OCI-LY1 (cell line): Measurements from ENCODE around the gene PHACTR4.
A peak's percentile ranks its signal among the peaks of the same experiment; 100 is the strongest.

ENCODE experiments used
- H2AFZ ChIP-seq: fragments of 200-600 bp; sonication (generic), shearing (Covaris generic); 2 replicates; pipeline ENCODE4 v1.6.0; 2014; ENCODE audit warnings: antibody characterized with exemption, mild to moderate bottlenecking, low read length
- H3F3A ChIP-seq: fragments of 200-600 bp; sonication (generic), shearing (Covaris generic); 2 replicates; pipeline ENCODE4 v1.6.0; 2014; ENCODE audit warnings: mild to moderate bottlenecking, antibody characterized with exemption, low read length, moderate library complexity; ENCODE audit not compliant: insufficient read depth
- H3K27ac ChIP-seq: fragments of 200-600 bp; sonication (generic); 2 replicates; pipeline ENCODE4 v1.5.1; 2014; ENCODE audit warnings: low read length, mixed run types, mild to moderate bottlenecking, low read depth; ENCODE audit not compliant: poor library complexity, severe bottlenecking
- H3K27me3 ChIP-seq: fragments of 200-600 bp; sonication (generic); 2 replicates; pipeline ENCODE4 v1.6.0; 2014; ENCODE audit warnings: antibody characterized with exemption, mild to moderate bottlenecking, low read length, moderate library complexity; ENCODE audit not compliant: insufficient read depth
- H3K36me3 ChIP-seq: fragments of 200-600 bp; sonication (generic); 2 replicates; pipeline ENCODE4 v1.6.1; 2014; ENCODE audit warnings: mild to moderate bottlenecking, antibody characterized with exemption, low read length, moderate library complexity, mixed read lengths; ENCODE audit not compliant: insufficient read depth
- H3K4me1 ChIP-seq: fragments of 200-600 bp; sonication (generic); 2 replicates; pipeline ENCODE4 v1.5.1; 2014; ENCODE audit warnings: mild to moderate bottlenecking, low read length, moderate library complexity; ENCODE audit not compliant: insufficient read depth, severe bottlenecking
- H3K4me2 ChIP-seq: fragments of 200-600 bp; sonication (generic), shearing (Covaris generic); 2 replicates; pipeline ENCODE4 v1.6.1; 2014; ENCODE audit warnings: low read length
- H3K4me3 ChIP-seq: fragments of 200-600 bp; sonication (generic); 2 replicates; pipeline ENCODE4 v1.5.1; 2014; ENCODE audit warnings: low read length, low read depth, mild to moderate bottlenecking, mixed read lengths; ENCODE audit not compliant: poor library complexity, severe bottlenecking
- H3K79me2 ChIP-seq: fragments of 200-600 bp; shearing (Covaris generic); 2 replicates; pipeline ENCODE4 v1.6.1; 2016; ENCODE audit warnings: mixed run types, low read length, mixed read lengths; ENCODE audit not compliant: insufficient read depth
- H3K9ac ChIP-seq: fragments of 200-600 bp; sonication (generic), shearing (Covaris generic); 2 replicates; pipeline ENCODE4 v1.6.1; 2014; ENCODE audit warnings: mild to moderate bottlenecking, low read length, mixed read lengths
- H3K9me2 ChIP-seq: fragments of 200-600 bp; sonication (generic), shearing (Covaris generic); 2 replicates; pipeline ENCODE4 v1.6.1; 2014; ENCODE audit warnings: low read depth, mild to moderate bottlenecking, low read length, mixed read lengths
- H3K9me3 ChIP-seq: fragments of 200-600 bp; shearing (Covaris generic); 2 replicates; pipeline ENCODE4 v1.6.1; 2014; ENCODE audit warnings: low read length, mixed read lengths
- H4K20me1 ChIP-seq: fragments of 200-600 bp; sonication (generic), shearing (Covaris generic); 2 replicates; pipeline ENCODE4 v1.6.0; 2016; ENCODE audit warnings: mild to moderate bottlenecking, low read length; ENCODE audit not compliant: insufficient read depth
- CTCF ChIP-seq: fragments of 200-600 bp; sonication (generic), shearing (Covaris generic); IDR thresholded peaks from 2 replicates; pipeline ENCODE4 v1.5.1; 2017; ENCODE audit warnings: mild to moderate bottlenecking, antibody characterized with exemption, low read length, moderate library complexity, mixed read lengths
- EZH2 ChIP-seq: fragments of 200-600 bp; sonication (generic), shearing (Covaris generic); IDR thresholded peaks from 2 replicates; pipeline ENCODE4 v1.8.0; 2017; ENCODE audit warnings: borderline replicate concordance, mixed run types, mild to moderate bottlenecking, antibody characterized with exemption, low read length, moderate library complexity, mixed read lengths

Gene PHACTR4

GRCh38 chr1:28428990-28429520, 59.5 kb downstream of the PHACTR4 start:
- Histone ChIP-seq H3K27ac (no peak overlapping the region), H3F3A (no peaks in the 10 kb centered on the region), H2AFZ (no peak overlapping the region), H3K9ac (no peak overlapping the region), H3K9me3 (no peaks in the 10 kb centered on the region), H3K4me2 (no peak overlapping the region), H3K36me3 (no peaks in the 10 kb centered on the region), H4K20me1 (no peaks in the 10 kb centered on the region), H3K27me3 (no peaks in the 10 kb centered on the region), H3K79me2 (no peaks in the 10 kb centered on the region), H3K4me3 (no peak overlapping the region), H3K9me2 (no peaks in the 10 kb centered on the region), H3K4me1 (peaks cover 6% of the 10 kb centered on the region)
- TF ChIP-seq CTCF: no peak
- TF ChIP-seq EZH2: no peak

GRCh38 chr1:28436211-28436769, 66.8 kb downstream of the PHACTR4 start:
- Histone ChIP-seq H2AFZ (no peak overlapping the region), H3K36me3 (no peaks in the 10 kb centered on the region), H3K4me3 (no peak overlapping the region), H3K27ac (no peak overlapping the region), H3K9me2 (no peaks in the 10 kb centered on the region), H3K4me2 (no peak overlapping the region), H3K9ac (no peak overlapping the region), H3K4me1 (peaks cover 21% of the 10 kb centered on the region), H3F3A (no peaks in the 10 kb centered on the region), H3K27me3 (no peaks in the 10 kb centered on the region), H3K79me2 (no peaks in the 10 kb centered on the region), H4K20me1 (no peaks in the 10 kb centered on the region), H3K9me3 (no peaks in the 10 kb centered on the region)
- TF ChIP-seq CTCF: no peak; the same call in none of the 2 replicates
- TF ChIP-seq EZH2: no peak

GRCh38 chr1:28437264-28437923, 67.9 kb downstream of the PHACTR4 start:
- no peak for TF ChIP-seq EZH2
- no peak for TF ChIP-seq CTCF
- no peaks in the 10 kb centered on the region for H3F3A ChIP-seq
- H3K27me3 ChIP-seq: no peaks in the 10 kb centered on the region
- no peaks in the 10 kb centered on the region for H4K20me1 ChIP-seq
- peak overlapping the region; percentile 33; the same call in 1 of the 2 replicates for H3K9ac ChIP-seq
- H3K9me2 ChIP-seq: no peaks in the 10 kb centered on the region
- no peaks in the 10 kb centered on the region for H3K79me2 ChIP-seq
- peaks cover 21% of the 10 kb centered on the region for H3K4me1 ChIP-seq
- H3K9me3 ChIP-seq: no peaks in the 10 kb centered on the region
- no peak overlapping the region for H2AFZ ChIP-seq
- peak overlapping the region; percentile 61 for H3K27ac ChIP-seq
- H3K4me2 ChIP-seq: peak overlapping the region; percentile 25
- no peaks in the 10 kb centered on the region for H3K36me3 ChIP-seq
- H3K4me3 ChIP-seq: no peak overlapping the region
